Immature natural killer cell (primary cell): ENCODE results near the gene NHS. TPM values are rescaled to one million over a fixed set of nuclear protein-coding genes. Genes with fewer than 3 reads are reported as not detected.

Experiments
- DNase-seq, 3 donors: peaks; one replicate each; pipeline ENCODE4 v3.0.0; 2022; ENCODE audit warnings: mixed read lengths in 1 of 3
- H3K27ac Mint-ChIP-seq, 6 donors: one replicate each; pipeline ENCODE4 v1.8.0; 2020; ENCODE audit warnings: mixed read lengths in 6 of 6, mild to moderate bottlenecking in 5 of 6, inconsistent platforms in 4 of 6, moderate library complexity in 3 of 6
- H3K27me3 Mint-ChIP-seq, 3 donors: one replicate each; pipeline ENCODE4 v1.8.0; 2020 to 2021; ENCODE audit warnings: low read depth in 3 of 3, mild to moderate bottlenecking in 3 of 3, mixed read lengths in 3 of 3, moderate library complexity in 3 of 3, inconsistent platforms in 1 of 3
- H3K36me3 Mint-ChIP-seq, 3 donors: one replicate each; pipeline ENCODE4 v1.8.0; 2020; ENCODE audit warnings: mixed read lengths in 3 of 3, inconsistent platforms in 2 of 3, mild to moderate bottlenecking in 2 of 3
- H3K4me1 Mint-ChIP-seq, 2 donors: one replicate each; pipeline ENCODE4 v1.8.0; 2020; ENCODE audit warnings: inconsistent platforms in 2 of 2, mild to moderate bottlenecking in 2 of 2, mixed read lengths in 2 of 2, moderate library complexity in 1 of 2
- H3K4me3 Mint-ChIP-seq, 5 donors: one replicate each; pipeline ENCODE4 v1.8.0; 2020; ENCODE audit warnings: mild to moderate bottlenecking in 5 of 5, mixed read lengths in 5 of 5, inconsistent platforms in 3 of 5, moderate library complexity in 3 of 5
- H3K9me3 Mint-ChIP-seq, 6 donors: one replicate each; pipeline ENCODE4 v1.8.0; 2020; ENCODE audit warnings: mild to moderate bottlenecking in 6 of 6, mixed read lengths in 6 of 6, inconsistent platforms in 4 of 6, moderate library complexity in 3 of 6
- polyA plus RNA-seq, 3 donors: library from polyadenylated mRNA; unstranded; fragments of 300-500 nt; fragmentation: Illumina TruSeq; gene quantifications; one replicate each; pipeline ENCODE4 v1.2.3, GENCODE V29; 2021

The NHS gene
- polyA plus RNA-seq, 3 donors from 2014 or later: 0.87 TPM; not detected in 2

DNA sequence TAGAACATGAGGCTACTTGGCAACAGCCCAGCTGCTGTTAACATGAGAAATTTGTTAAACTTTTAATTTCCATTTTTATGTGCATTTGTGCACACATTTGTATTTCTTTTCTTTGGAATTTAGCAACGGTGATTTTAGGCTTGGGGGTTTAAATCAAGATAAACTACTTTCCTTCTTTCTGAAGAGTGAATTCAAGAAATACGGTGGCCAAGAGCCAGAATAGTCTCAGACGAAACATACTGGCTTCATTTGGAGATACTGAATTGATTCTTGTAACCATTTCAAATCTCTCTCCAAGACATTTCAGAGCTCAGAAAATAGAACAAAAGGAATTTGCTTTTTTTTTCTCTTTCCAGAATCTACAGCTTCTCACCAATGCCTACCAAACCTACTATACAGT lies 228.2 kb downstream of the NHS start:
- H3K9me3 Mint-ChIP-seq: no peaks in the 10 kb centered on the region
- no peak overlapping the region for H3K4me3 Mint-ChIP-seq
- peaks cover 0 to 9% (median 3%) of the 10 kb centered on the region in 3 donors for H3K27me3 Mint-ChIP-seq
- H3K4me1 Mint-ChIP-seq: no peaks in the 10 kb centered on the region
- no peaks in the 10 kb centered on the region for H3K36me3 Mint-ChIP-seq
- no peak for DNase-seq
- H3K27ac Mint-ChIP-seq: no peak overlapping the region

- no peak overlapping the region for H3K4me3 Mint-ChIP-seq
- no peaks in the 10 kb centered on the region for H3K36me3 Mint-ChIP-seq
- peaks cover 0 to 7% (median 2%) of the 10 kb centered on the region in 3 donors for H3K27me3 Mint-ChIP-seq
- no peak for DNase-seq
- H3K27ac Mint-ChIP-seq: no peak overlapping the region
- H3K9me3 Mint-ChIP-seq: no peaks in the 10 kb centered on the region
- no peaks in the 10 kb centered on the region for H3K4me1 Mint-ChIP-seq
Measured at GRCh38 chrX:17605676-17606075, 230.7 kb downstream of the NHS start.

DNA sequence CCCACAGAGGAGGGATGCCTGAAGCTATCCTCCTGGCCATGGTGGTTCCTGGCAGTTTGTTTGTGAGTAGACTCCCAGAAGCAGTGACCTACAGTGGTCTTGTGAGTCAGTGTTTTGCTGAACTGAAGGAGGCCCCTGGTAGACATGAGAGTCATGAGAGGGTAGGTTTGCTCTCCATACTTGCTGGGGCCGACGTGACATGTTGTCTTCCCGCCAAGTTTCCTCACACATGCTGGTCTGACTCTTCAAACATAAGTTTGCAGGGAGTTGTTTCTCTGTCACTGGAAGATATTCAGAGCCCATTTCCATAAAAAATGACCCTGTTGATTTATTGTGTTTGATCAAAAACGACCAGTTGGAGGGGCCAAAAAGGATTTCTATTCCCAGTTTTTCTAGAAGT lies 231.2 kb downstream of the NHS start:
- H3K27ac Mint-ChIP-seq: no peak overlapping the region
- DNase-seq: no peak
- peaks cover 0 to 6% (median 2%) of the 10 kb centered on the region in 3 donors for H3K27me3 Mint-ChIP-seq
- H3K9me3 Mint-ChIP-seq: no peaks in the 10 kb centered on the region
- no peaks in the 10 kb centered on the region for H3K36me3 Mint-ChIP-seq
- H3K4me3 Mint-ChIP-seq: no peak overlapping the region
- no peaks in the 10 kb centered on the region for H3K4me1 Mint-ChIP-seq

GRCh38 chrX:17608888-17609287 lies 233.9 kb downstream of the NHS start:
- no peak overlapping the region for H3K4me3 Mint-ChIP-seq
- peaks cover 0 to 1% (median 0%) of the 10 kb centered on the region in 6 donors for H3K9me3 Mint-ChIP-seq
- no peak for DNase-seq
- H3K36me3 Mint-ChIP-seq: no peaks in the 10 kb centered on the region
- H3K27me3 Mint-ChIP-seq: peaks cover 2 to 10% (median 2%) of the 10 kb centered on the region in 3 donors
- no peak overlapping the region for H3K27ac Mint-ChIP-seq
- no peaks in the 10 kb centered on the region for H3K4me1 Mint-ChIP-seq

DNA sequence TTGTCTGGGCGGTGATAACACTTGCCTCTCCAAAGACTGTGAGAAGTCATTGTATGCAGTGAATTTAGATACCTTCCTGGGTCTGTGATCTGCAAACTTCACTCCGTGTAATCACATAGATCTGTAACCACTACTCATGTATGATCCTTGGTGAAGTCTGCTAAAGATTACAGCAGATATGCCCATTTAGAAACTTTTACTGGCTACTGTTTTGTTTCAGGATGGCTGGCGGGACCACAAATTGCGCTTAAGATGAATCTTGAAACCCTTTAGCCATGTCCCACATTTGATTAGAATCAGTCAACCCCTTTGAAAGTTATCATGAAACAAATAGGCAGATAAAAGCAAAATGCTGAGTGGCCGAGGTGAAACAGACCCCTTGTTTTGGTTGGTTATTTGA lies 235.8 kb downstream of the NHS start:
- no peaks in the 10 kb centered on the region for H3K36me3 Mint-ChIP-seq
- H3K27me3 Mint-ChIP-seq: peaks cover 2 to 3% (median 2%) of the 10 kb centered on the region in 3 donors
- peaks cover 0 to 1% (median 0%) of the 10 kb centered on the region in 6 donors for H3K9me3 Mint-ChIP-seq
- no peak overlapping the region for H3K4me3 Mint-ChIP-seq
- H3K4me1 Mint-ChIP-seq: no peaks in the 10 kb centered on the region
- no peak overlapping the region for H3K27ac Mint-ChIP-seq
- no peak for DNase-seq

DNA sequence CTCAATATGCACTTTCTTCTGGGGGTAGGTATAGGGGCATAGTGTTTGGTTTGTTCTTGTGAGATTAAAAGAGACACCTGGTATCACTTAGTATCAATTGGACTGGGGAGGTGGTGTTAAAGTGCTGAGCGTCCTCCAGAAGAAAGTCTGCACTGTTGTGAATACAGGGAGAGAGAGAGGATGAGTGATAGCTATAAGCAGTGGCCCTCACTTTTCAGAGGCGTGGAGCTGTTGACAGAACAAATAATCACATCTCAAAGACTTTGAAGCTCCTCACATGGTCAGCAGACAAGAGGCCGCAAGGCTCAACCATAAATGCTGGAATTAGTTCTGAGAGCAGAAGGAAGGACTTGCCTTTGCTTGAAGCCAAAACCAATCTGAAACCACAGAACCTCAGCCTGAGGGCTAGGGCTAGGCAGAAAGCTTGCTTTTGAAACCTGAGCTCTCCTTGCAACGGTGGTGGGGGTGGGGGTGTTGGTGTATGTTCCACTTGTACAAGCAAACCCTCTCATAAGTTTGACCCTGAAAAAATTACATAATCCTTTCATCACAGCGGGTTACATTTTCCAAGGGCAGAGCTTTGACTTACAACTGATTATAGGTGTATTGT lies 239.1 kb downstream of the NHS start:
- Mint-ChIP-seq H3K27me3 (peaks cover 2 to 3% (median 2%) of the 10 kb centered on the region in 3 donors), H3K27ac (no peak overlapping the region), H3K9me3 (peaks cover 0 to 1% (median 0%) of the 10 kb centered on the region in 6 donors), H3K4me1 (no peaks in the 10 kb centered on the region), H3K4me3 (no peak overlapping the region), H3K36me3 (no peaks in the 10 kb centered on the region)
- no peak for DNase-seq

- DNase-seq: no peak
Measured at GRCh38 chrX:17616936-17617335, 241.9 kb downstream of the NHS start.

DNA sequence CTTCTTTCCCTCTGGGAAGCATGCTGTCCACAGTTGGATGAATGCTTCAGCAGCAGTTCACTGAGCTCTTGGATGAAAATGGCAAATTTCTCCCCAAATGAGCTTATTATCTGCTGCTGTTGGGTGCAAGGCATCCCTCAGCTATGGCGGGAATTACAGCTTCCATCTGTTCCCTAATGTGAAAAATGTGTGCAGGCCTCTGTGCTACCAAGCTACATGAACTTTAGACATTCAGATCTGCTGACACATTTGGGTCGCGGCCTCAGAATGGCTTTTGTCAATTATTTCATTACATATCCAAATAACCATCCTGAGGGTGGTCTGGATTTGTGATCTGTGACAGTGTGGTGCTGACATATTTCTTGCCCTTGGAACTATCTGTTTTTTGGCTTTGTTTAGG lies 242.8 kb downstream of the NHS start:
- Mint-ChIP-seq H3K4me3 (no peak overlapping the region), H3K9me3 (no peaks in the 10 kb centered on the region), H3K27me3 (peaks cover 0 to 4% (median 0%) of the 10 kb centered on the region in 3 donors), H3K4me1 (no peaks in the 10 kb centered on the region), H3K36me3 (no peaks in the 10 kb centered on the region), H3K27ac (no peak overlapping the region)
- no peak for DNase-seq

More at GRCh38 chrX:17616936-17617335, 241.9 kb downstream of the NHS start:
- peaks cover 0 to 1% (median 0%) of the 10 kb centered on the region in 6 donors for H3K9me3 Mint-ChIP-seq
- no peaks in the 10 kb centered on the region for H3K4me1 Mint-ChIP-seq
- no peak overlapping the region for H3K27ac Mint-ChIP-seq
- H3K27me3 Mint-ChIP-seq: peaks cover 0 to 7% (median 2%) of the 10 kb centered on the region in 3 donors
- no peaks in the 10 kb centered on the region for H3K36me3 Mint-ChIP-seq
- no peak overlapping the region for H3K4me3 Mint-ChIP-seq

DNA sequence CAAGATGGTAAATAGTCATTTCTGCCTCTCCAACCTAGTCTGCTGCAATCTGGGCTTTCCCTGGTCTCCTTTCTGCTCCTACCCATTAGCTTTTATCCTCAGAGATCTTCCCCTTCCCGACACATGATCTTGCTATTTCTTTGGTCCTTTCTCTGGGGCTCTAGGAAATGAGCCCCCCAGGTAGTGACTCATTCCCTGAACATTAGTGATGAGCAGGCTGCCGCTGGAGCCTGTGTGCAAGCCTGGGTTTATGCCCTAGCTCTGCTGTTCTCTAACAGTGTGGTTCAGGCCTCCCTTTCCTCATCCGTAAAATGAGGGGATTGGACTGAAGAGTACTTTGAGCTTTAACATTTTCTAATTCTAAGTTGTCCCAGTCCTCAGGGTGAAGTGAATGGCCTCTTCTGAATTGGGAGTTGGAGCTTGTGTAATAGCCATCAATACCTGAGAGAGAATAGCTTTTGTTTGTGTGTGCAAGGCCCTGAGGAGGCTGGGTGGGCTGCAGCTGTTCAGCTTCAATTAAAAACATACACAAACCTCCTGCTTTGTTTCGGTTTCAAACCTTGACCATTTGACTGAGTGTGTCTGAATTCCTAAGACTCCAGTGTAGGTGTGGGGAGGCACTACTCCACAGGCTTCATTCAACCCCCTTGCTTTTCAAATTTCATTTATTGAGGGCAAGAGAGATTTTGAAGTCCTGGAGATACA lies 246.7 kb downstream of the NHS start:
- H3K36me3 Mint-ChIP-seq: no peaks in the 10 kb centered on the region
- H3K4me3 Mint-ChIP-seq: no peak overlapping the region
- H3K27me3 Mint-ChIP-seq: peaks cover 0 to 6% (median 0%) of the 10 kb centered on the region in 3 donors
- DNase-seq: no peak
- H3K9me3 Mint-ChIP-seq: no peaks in the 10 kb centered on the region
- no peak overlapping the region for H3K27ac Mint-ChIP-seq
- no peaks in the 10 kb centered on the region for H3K4me1 Mint-ChIP-seq

- no peak overlapping the region for H3K4me3 Mint-ChIP-seq
- H3K9me3 Mint-ChIP-seq: no peaks in the 10 kb centered on the region
- no peak overlapping the region for H3K27ac Mint-ChIP-seq
- no peaks in the 10 kb centered on the region for H3K36me3 Mint-ChIP-seq
- H3K27me3 Mint-ChIP-seq: peaks cover 0 to 6% (median 0%) of the 10 kb centered on the region in 3 donors
- no peak for DNase-seq
- no peaks in the 10 kb centered on the region for H3K4me1 Mint-ChIP-seq
Measured at GRCh38 chrX:17622331-17622730, 247.3 kb downstream of the NHS start.

DNA sequence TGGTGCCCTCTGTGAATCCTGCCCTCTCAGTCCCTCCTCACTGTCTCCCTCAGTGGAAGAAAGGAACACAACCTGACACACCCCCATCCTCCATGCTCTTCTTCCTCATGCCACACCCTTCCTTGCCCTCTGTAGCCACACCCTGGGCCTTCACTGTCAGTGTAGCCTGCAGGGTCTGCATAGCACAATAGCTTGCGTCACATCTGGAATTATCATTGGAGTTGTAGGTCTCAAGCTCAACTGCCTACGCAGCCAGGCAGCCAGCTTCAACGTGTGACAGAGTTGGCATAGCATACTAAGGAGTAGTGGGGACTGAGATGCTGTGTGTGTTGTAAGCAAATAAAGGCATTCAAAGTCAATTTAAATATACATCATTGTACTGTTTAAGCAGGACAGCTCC lies 248.8 kb downstream of the NHS start:
- H3K27me3 Mint-ChIP-seq: peaks cover 0 to 10% (median 0%) of the 10 kb centered on the region in 3 donors
- H3K27ac Mint-ChIP-seq: no peak overlapping the region

DNA sequence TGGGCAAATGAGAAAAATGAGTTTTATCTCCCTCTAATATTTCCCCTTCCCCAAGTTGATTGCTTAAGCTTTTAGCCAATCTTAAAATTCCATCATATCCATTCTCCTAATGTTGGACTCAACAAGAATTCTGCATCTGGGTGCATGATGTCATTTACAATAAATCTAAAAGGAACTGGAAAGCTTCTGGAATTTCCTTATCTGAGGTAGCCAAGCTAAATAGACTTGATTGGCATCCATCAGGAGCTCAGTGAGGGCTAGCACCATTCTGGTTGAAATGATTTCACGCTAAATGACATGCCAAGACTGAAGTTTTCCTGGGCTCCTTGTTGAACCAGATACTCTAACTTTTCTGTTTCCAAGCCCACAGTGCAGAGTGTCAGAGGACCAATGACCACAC lies 252.0 kb downstream of the NHS start:
- no peak for DNase-seq

More for the DNA sequence above, 248.8 kb downstream of the NHS start:
- H3K36me3 Mint-ChIP-seq: no peaks in the 10 kb centered on the region
- no peak overlapping the region for H3K4me3 Mint-ChIP-seq
- H3K4me1 Mint-ChIP-seq: no peaks in the 10 kb centered on the region
- DNase-seq: no peak
- H3K9me3 Mint-ChIP-seq: no peaks in the 10 kb centered on the region

DNA sequence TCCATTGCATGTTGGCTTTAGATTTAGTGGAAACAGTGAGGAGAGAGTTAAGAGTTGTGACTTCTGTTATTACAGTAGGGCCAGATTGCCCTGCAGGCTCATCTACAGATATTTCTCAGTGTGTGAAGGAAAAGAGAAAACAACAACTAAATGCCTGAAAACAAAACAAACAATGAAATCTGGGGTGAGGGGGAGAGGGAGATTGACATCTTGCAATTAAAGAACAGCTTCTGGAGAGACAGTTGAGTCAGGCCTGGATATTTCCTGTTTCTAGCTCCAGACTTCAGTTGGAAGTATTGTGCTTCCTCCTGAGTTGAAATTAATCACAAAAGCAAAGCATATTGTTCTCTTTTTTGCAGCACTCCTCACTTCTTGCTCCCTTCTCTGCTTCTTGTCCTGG lies 254.0 kb downstream of the NHS start:
- H3K27ac Mint-ChIP-seq: no peak overlapping the region
- no peaks in the 10 kb centered on the region for H3K4me1 Mint-ChIP-seq
- H3K9me3 Mint-ChIP-seq: peaks cover 0 to 2% (median 0%) of the 10 kb centered on the region in 6 donors
- H3K36me3 Mint-ChIP-seq: no peaks in the 10 kb centered on the region
- DNase-seq: no peak
- peaks cover 2 to 8% (median 2%) of the 10 kb centered on the region in 3 donors for H3K27me3 Mint-ChIP-seq
- no peak overlapping the region for H3K4me3 Mint-ChIP-seq

More for the DNA sequence above, 252.0 kb downstream of the NHS start:
- peaks cover 0 to 8% (median 2%) of the 10 kb centered on the region in 3 donors for H3K27me3 Mint-ChIP-seq
- H3K4me3 Mint-ChIP-seq: no peak overlapping the region
- H3K4me1 Mint-ChIP-seq: no peaks in the 10 kb centered on the region
- no peaks in the 10 kb centered on the region for H3K36me3 Mint-ChIP-seq
- H3K9me3 Mint-ChIP-seq: peaks cover 0 to 2% (median 0%) of the 10 kb centered on the region in 6 donors
- H3K27ac Mint-ChIP-seq: no peak overlapping the region

GRCh38 chrX:17629519-17629918 lies 254.5 kb downstream of the NHS start:
- H3K27ac Mint-ChIP-seq: no peak overlapping the region
- no peak for DNase-seq
- peaks cover 0 to 2% (median 0%) of the 10 kb centered on the region in 6 donors for H3K9me3 Mint-ChIP-seq
- no peaks in the 10 kb centered on the region for H3K36me3 Mint-ChIP-seq
- peaks cover 2 to 8% (median 2%) of the 10 kb centered on the region in 3 donors for H3K27me3 Mint-ChIP-seq
- H3K4me1 Mint-ChIP-seq: no peaks in the 10 kb centered on the region
- no peak overlapping the region for H3K4me3 Mint-ChIP-seq
